GM18505 (cell line): ENCODE results near the gene RBM18.

Experiments
- ATAC-seq: cut with Tn5 transposase; IDR thresholded peaks from one replicate; pipeline ENCODE4 v1.9.1; 2021; ENCODE audit not compliant: unreplicated experiment
- POLR2A ChIP-seq: IDR thresholded peaks from 4 replicates; pipeline ENCODE4 v1.6.1; 2011; ENCODE audit warnings: borderline replicate concordance; ENCODE audit not compliant: insufficient read depth, insufficient read length; ENCODE audit errors: extremely low read depth

RBM18 gene

DNA sequence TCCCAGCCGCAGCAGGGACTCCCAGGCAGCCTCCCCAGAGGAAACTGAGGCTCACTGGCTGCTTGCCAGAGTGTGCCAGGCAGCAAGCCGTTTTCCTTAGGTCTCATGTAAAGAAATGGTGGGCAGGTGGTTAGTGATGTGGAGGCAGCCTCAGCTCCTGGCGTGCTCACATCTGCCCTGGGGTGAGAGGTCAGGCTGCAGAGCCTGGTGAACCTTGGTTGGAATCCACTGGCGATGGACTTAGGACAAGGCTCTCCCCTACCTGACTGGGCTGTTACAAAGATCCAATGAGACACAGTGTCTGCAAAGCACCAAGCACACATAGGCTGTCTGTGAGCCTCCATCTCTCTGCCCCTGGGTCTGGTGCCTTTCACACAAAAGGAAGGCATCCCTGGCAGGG is 66.8 kb downstream of the RBM18 start:
- ATAC-seq, result no peak
- no peak for TF ChIP-seq POLR2A

DNA sequence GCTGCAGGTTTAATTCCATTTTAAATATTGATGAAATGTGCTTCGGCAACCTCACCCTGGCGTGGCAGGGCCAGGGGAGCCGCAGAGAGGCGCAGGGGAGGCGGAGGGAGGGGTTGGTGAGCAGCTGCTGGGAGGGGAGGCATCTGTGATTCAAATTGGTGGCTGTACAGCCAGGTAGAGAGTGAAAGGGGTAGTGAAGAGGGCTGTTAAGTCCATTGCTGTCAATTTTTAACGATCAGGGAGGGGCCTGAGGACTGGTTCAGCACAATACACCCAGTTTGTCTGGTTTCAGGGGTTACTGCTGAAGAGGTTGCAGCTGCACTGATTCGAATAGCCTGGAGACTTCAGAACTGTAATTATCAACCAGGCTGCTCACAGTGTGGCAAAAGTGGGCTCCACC is 67.2 kb downstream of the RBM18 start:
- ATAC-seq, result no peak
- no peak for TF ChIP-seq POLR2A

DNA sequence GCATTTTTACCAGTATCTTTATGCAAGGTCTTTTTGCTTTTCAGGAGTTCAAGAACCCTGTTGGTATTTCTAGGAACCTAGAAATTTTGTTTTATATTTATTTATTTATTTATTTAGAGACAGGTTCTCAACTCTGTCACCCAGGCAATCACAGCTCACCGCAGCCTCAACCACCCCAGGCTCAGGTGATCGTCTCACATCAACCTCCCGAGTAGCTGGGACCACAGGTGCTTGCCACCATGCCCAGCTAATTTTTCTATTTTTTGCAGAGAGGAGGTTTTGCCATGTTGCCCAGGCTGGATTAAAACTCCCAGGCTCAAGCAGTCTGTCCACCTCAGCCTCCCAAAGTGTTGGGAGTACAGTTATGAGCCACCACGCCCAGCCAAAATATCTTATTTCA is 68.8 kb downstream of the RBM18 start:
- no peak for ATAC-seq
- no peak for TF ChIP-seq POLR2A

DNA sequence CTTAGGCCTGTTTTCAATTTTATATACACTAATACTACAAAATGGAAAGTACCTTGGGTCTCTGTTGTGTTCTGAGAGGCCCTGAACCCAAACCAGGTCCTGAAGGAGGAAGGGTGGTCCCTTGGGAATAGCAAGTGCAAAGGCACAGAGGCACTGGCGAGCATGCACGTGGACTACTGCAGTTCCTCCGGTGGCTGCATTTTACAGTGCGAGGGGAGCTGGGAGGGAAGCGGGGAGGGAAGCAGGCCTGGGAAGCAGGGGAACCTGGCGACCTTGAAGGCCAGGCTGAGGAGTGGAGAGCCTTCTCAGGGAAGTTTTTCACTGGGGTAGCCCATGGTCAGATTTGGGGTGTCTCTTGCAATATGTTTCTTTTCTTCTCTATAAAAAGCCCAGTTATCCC is 71.0 kb downstream of the RBM18 start:
- TF ChIP-seq POLR2A, result no peak
- no peak for ATAC-seq

DNA sequence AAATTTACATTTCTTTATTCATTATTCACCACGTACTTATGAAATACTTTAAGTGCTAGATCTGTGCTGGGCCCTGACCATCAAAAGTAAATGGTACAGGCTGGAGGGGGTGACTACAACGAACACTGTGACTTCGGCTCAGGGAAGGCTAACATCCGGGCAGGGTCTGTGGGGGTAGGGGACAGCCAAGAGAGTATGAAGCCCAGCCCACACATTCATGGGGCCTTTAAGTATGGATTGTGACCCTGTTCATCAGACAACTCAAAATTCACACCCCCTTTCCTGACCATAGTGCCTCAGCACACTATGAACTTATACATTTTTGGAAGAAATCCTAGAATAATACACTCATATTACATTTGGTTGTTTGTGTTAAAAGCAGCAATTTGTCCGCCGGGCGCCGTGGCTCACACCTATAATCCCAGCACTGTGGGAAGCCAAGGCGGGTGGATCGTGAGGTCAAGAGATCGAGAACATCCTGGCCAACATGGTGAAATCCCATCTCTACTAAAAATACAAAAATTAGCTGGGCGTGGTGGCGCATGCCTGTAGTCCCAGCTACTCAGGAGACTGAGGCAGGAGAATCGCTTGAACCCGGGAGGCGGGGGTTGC is 71.6 kb downstream of the RBM18 start:
- TF ChIP-seq POLR2A, result no peak
- ATAC-seq, result no peak

DNA sequence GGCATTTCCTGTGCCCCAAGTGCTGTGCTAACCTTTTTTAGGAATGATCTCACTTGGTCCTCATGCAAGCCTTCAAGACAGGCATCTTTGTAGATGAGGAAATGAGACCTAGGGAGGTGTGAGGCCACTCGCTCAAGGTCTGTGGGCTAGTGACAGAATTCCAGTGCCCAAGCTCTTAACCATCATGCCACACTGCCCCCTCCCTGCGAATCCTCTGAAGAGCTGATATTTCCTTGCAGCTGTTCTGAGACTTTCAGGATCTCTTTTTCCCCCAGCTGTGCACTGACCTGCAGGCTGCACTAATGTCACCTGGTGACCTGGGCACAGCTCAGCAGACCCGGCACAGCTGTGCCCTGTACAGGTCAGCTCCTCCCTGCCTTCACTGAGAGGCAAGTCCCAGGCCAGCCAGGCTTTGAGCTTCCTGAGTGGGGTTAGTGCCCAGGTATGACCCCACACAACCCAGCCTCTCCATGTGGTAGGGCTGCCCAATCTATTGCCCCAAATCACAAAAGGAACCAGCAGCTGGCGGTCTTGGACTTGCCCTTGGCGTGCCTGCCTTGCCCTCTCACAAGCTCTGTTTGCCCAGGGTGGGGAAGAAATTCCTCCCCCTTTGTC is 72.3 kb downstream of the RBM18 start:
- no peak for TF ChIP-seq POLR2A
- ATAC-seq, result no peak

DNA sequence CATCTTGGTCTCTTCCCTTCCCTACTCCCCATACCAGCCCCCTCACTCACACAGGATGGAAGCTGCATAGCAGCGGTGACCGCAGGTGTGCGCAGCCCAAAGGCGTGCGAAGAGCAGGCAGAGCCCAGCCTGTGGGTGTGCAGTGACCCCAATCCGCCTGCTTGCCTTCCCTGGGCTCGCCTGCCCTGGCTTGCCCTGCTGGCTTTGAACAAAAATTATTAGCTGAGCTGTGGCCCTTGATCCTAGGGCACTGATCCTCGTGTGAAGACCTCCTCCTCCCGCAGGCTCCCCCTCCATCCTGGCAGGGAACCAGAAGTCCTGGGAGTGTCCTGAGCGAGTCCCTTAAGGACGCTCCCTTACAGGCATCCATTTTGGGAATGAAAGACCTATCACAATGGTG is 73.1 kb downstream of the RBM18 start:
- no peak for TF ChIP-seq POLR2A
- no peak for ATAC-seq

- ATAC-seq, result no peak
- TF ChIP-seq POLR2A, result no peak
These were observed 73.9 kb downstream of the RBM18 start for GRCh38 chr9:122190597-122191381.

GRCh38 chr9:122188369-122188768 is 76.3 kb downstream of the RBM18 start:
- TF ChIP-seq POLR2A, result no peak
- ATAC-seq, result no peak
